Body of pancreas (tissue), 4 donors: ENCODE results near the gene LETM1. TPM values are rescaled to one million over a fixed set of nuclear protein-coding genes. Genes with fewer than 3 reads are reported as not detected.

Source experiments
- ATAC-seq: fragments of 150-250 bp; one replicate; pipeline ENCODE4 v1.9.1; 2016
- DNase-seq, 4 donors: peaks; one replicate each; pipeline ENCODE4 v3.0.0-alpha.2; 2019
- H3K27ac ChIP-seq, 4 donors: fragments of 200-600 bp; sonication (generic); 1 replicate in 3 of 4; 2 replicates in 1 of 4; pipeline versions ENCODE4 v1.5.1 to v1.6.1; 2016 to 2019; ENCODE audit warnings: mild to moderate bottlenecking in 1 of 4, mixed read lengths in 1 of 4, moderate library complexity in 1 of 4
- H3K27me3 ChIP-seq, 2 donors: fragments of 200-600 bp; sonication (generic); one replicate each; pipeline ENCODE4 v1.6.0; 2016; ENCODE audit warnings: mild to moderate bottlenecking in 1 of 2
- H3K36me3 ChIP-seq, 2 donors: fragments of 200-600 bp; sonication (generic); replicated peaks in 1 of 2; 2 replicates each; pipeline ENCODE4 v1.5.1; 2016; ENCODE audit warnings: low read depth in 2 of 2; ENCODE audit not compliant: insufficient read depth in 1 of 2
- H3K4me1 ChIP-seq: fragments of 200-600 bp; sonication (generic); one replicate; pipeline ENCODE4 v1.6.0; 2016
- H3K4me3 ChIP-seq, 2 donors: fragments of 200-600 bp; sonication (generic); 1 replicate in 1 of 2; 2 replicates in 1 of 2; pipeline ENCODE4 v1.5.1; 2016 to 2019
- H3K9me3 ChIP-seq, 3 donors: fragments of 200-600 bp; sonication (generic); 1 replicate in 2 of 3; 2 replicates in 1 of 3; pipeline ENCODE4 v1.5.1; 2016
- POLR2A ChIP-seq, 3 donors: fragments of 450-650 bp; IDR thresholded peaks; one replicate each; pipeline ENCODE4 v1.6.1; 2016; ENCODE audit warnings: antibody characterized with exemption in 3 of 3, mild to moderate bottlenecking in 2 of 3
- WGBS, 2 donors: methylation state at CpG; one replicate each; pipeline ENCODE4 v1.1.5; 2017; 5-methylcytosine and 5-hydroxymethylcytosine counted together
- intact Hi-C: fragments of 100-400 bp; cut with DNase I; formaldehyde crosslinking; loops from one replicate; pipeline ENCODE4 v1.15.1; 2023
- total RNA-seq, 2 donors: library from RNA; depleted of rRNA; stranded (reverse); fragments of >200 nt; gene quantifications; one replicate each; pipeline ENCODE4 v1.1.0, GENCODE V29; 2016
- TF ChIP-seq, protein P1 (sequence below), 7 experiments: fragments of 450-650 bp in 4 of 7; fragments of 200-600 bp in 3 of 7; sonication (generic) in 3 of 7; IDR thresholded peaks; one replicate each; pipeline ENCODE4 v1.5.1; 2016 to 2019; ENCODE audit warnings: antibody characterized with exemption in 7 of 7

LETM1 gene
- total RNA-seq, 2 donors from 2014 or later: 23.3 to 52.4 TPM

DNA sequence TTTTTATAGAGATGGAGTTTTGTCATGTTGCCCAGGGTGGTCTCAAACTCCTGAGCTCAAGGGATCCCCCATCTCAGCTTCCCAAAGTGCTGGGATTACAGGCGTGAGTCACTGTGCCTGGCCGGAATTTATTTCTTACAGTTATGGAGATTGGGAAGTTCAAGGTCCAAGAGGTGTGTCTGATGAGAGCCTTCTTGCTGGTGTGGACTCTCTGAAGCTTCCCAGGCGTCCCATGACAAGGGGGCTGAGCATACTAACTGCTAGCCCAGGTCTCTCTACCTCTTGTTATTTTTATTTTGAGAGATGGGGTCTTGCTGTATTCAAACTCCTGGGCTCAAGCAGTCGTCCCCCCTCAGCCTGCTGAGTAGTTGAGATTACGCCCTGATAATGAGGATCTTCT lies 12.3 kb upstream of the LETM1 start:
- no peak overlapping the region for H3K4me3 ChIP-seq
- WGBS, 2 donors: 56 to 72% methylated on average over 4 to 5 of the region's 5 CpGs
- peak overlapping the region in 2 of 4 donors; percentile 97 to 100 for H3K27ac ChIP-seq
- no peaks in the 10 kb centered on the region for H3K9me3 ChIP-seq
- ATAC-seq (no peak), DNase-seq (peak in 1 of 4 donors; percentile 20)
- peaks cover 38% of the 10 kb centered on the region for H3K4me1 ChIP-seq
- TF ChIP-seq, protein P1, sequence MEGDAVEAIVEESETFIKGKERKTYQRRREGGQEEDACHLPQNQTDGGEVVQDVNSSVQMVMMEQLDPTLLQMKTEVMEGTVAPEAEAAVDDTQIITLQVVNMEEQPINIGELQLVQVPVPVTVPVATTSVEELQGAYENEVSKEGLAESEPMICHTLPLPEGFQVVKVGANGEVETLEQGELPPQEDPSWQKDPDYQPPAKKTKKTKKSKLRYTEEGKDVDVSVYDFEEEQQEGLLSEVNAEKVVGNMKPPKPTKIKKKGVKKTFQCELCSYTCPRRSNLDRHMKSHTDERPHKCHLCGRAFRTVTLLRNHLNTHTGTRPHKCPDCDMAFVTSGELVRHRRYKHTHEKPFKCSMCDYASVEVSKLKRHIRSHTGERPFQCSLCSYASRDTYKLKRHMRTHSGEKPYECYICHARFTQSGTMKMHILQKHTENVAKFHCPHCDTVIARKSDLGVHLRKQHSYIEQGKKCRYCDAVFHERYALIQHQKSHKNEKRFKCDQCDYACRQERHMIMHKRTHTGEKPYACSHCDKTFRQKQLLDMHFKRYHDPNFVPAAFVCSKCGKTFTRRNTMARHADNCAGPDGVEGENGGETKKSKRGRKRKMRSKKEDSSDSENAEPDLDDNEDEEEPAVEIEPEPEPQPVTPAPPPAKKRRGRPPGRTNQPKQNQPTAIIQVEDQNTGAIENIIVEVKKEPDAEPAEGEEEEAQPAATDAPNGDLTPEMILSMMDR (IDR thresholded peaks at IDR 0.05): no peak
- TF ChIP-seq POLR2A (IDR thresholded peaks at IDR 0.05): no peak
- no peaks in the 10 kb centered on the region for H3K27me3 ChIP-seq
- H3K36me3 ChIP-seq: no peaks in the 10 kb centered on the region
- intact Hi-C loops: no loop called here

DNA sequence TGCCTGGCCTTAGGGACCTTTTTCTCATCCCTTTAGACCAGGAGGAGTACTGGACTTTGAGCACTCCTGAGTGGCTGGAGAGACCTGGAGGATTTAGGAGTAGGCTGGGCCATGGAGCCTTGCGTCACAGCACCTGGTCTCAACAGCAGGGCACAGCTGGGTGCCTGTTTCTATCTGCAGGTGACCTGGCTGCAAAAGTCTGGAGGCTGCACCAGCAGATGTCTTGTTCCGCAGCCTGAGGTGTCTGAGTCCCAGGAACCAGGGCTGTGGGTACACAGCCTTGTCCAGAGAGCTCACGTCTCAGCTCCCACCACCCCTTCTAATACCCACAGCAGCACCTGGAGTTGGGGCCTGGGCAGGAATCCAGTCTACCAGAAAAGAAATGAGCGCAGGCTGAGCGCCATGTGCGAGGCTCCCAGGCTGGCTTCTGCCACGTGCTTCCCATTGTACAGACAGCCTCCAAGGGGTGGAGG lies 10.3 kb upstream of the LETM1 start:
- Histone ChIP-seq H3K27me3 (no peaks in the 10 kb centered on the region), H3K27ac (peak overlapping the region in 2 of 4 donors; percentile 1 to 12), H3K36me3 (no peaks in the 10 kb centered on the region), H3K9me3 (no peaks in the 10 kb centered on the region), H3K4me3 (no peak overlapping the region), H3K4me1 (peaks cover 28% of the 10 kb centered on the region)
- intact Hi-C loops: no loop called here
- TF ChIP-seq POLR2A (IDR thresholded peaks at IDR 0.05): no peak
- ATAC-seq (no peak), DNase-seq (peak; percentile 28 to 59 (median 48))
- 40 to 51% methylated on average over 2 to 7 of the region's 7 CpGs for WGBS, 2 donors

DNA sequence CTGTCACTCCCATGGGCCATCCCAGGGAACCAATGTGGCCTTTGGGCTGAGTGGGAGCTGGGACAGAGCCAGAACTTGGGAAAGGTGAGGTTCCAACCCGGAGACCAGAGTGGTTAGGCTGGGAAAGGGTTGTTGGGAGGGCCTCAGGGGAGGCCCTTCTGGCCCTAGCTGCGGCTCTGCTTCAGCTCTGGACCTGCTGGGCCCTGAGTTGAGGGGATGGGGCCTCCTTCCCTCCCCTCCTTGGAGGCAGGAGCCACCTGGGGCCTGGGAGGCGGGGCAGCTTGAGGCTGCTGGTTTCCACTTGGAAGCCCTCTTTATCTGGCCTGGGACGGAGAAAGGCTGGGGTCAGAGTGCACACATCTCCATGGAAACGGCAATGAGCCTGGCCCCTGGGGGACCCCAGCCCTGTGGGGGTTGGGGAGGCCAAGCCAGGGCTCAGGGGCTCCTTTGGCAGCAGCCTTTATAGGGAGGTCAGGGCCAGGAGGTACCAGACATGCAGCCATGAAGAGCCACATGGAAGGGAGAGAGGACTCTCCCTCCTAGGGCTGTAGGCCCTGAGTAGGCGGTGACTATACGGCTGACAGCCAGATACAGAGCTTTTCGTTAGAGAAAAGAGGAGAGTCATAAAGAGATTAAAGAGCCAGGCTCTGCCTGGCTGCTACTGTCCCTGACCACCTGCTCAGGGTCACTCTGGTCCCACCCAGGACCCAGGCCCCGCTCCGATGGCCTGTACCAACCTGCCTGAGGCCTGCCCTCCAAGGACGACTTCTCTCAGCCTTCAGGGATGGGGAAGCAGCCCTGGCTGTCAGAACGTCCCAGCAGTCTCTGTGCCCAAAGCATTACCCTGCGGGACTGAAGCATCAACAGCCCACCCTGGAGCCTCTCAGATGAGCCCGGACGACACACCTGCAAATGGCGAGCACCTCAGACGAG lies 8.4 kb upstream of the LETM1 start:
- no peak for DNase-seq
- no peak for ATAC-seq
- no peak overlapping the region for H3K27ac ChIP-seq
- 83 to 88% methylated on average over 14 to 17 of the region's 17 CpGs for WGBS, 2 donors
- H3K9me3 ChIP-seq: no peaks in the 10 kb centered on the region
- peaks cover 20% of the 10 kb centered on the region for H3K4me1 ChIP-seq
- TF ChIP-seq, protein P1 (IDR thresholded peaks at IDR 0.05): no peak
- no peak for TF ChIP-seq POLR2A (IDR thresholded peaks at IDR 0.05)
- intact Hi-C loops: no loop called here
- no peak overlapping the region for H3K4me3 ChIP-seq
- no peaks in the 10 kb centered on the region for H3K36me3 ChIP-seq
- no peaks in the 10 kb centered on the region for H3K27me3 ChIP-seq

DNA sequence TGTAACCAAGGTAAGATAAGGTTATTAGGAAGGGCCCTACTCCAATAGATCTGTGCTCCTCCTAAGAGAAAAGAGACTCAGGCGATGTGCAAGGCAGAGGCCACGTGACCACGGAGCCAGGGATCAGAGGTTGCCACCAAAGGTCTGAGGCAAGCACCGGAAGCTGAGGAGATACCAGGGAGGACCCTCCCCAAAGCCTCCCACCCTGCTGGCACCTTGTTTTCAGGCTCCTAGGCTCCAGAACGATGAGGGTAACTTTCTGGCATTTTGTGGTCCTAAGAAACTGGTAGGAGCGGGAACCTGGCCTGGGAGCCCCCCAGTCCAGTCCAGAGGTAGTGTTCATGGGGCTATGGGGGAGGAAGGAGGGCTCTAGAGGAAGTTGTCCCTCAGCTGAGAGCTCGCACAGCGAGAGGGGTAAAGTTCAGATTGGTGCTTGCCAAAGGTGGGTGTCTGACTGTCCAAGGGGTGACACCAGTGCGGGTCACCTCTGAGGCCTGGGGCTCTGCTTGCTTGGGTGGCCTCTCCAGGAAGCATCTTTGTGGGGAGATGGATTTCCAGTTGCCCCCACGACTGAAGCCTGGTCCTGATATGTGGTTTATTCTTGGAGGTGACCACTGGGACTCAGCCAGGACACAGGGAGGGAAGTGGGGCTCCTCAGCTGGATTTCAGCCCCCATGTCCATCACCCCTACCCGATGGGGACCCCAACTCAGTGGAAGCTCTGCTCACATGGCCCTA lies 7.5 kb upstream of the LETM1 start:
- Histone ChIP-seq H3K27ac (no peak overlapping the region), H3K4me3 (no peak overlapping the region), H3K36me3 (no peaks in the 10 kb centered on the region), H3K4me1 (peaks cover 11% of the 10 kb centered on the region), H3K27me3 (no peaks in the 10 kb centered on the region), H3K9me3 (no peaks in the 10 kb centered on the region)
- intact Hi-C loops: no loop called here
- TF ChIP-seq, protein P1 (IDR thresholded peaks at IDR 0.05): no peak
- no peak for TF ChIP-seq POLR2A (IDR thresholded peaks at IDR 0.05)
- WGBS, 2 donors: 84 to 92% methylated on average over 8 to 11 of the region's 11 CpGs
- DNase-seq (no peak), ATAC-seq (no peak)

DNA sequence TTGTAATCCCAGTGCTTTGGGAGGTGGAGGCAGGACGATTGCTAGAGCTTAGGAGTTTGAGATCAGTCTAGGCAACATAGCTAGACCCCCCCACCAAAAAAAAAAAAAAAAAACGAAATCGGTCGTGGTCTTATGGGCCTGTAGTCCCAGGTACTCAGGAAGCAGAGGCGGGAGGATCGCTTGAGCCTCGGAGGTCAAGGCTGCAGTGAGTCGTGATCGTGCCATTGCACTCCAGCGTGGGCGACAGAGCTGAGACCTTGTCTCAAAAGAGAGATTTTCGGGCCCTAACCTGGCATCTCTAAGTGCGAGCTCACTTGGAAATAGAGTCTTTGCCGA lies 7.0 kb upstream of the LETM1 start:
- Histone ChIP-seq H3K36me3 (no peaks in the 10 kb centered on the region), H3K4me1 (peaks cover 6% of the 10 kb centered on the region), H3K9me3 (no peaks in the 10 kb centered on the region), H3K27ac (no peak overlapping the region), H3K27me3 (no peaks in the 10 kb centered on the region), H3K4me3 (no peak overlapping the region)
- intact Hi-C loops: no loop called here
- 66 to 72% methylated on average over 14 of the region's 14 CpGs for WGBS, 2 donors
- ATAC-seq (no peak), DNase-seq (no peak)
- TF ChIP-seq, protein P1 (IDR thresholded peaks at IDR 0.05): no peak
- TF ChIP-seq POLR2A (IDR thresholded peaks at IDR 0.05): no peak
